ENCODE results near the gene TRIM59.
"Not testable (repeated sequence)": the region's sequence is repeated elsewhere in the genome, so short reads cannot be mapped to it uniquely, and the experiment has no call there.

Gene TRIM59

DNA sequence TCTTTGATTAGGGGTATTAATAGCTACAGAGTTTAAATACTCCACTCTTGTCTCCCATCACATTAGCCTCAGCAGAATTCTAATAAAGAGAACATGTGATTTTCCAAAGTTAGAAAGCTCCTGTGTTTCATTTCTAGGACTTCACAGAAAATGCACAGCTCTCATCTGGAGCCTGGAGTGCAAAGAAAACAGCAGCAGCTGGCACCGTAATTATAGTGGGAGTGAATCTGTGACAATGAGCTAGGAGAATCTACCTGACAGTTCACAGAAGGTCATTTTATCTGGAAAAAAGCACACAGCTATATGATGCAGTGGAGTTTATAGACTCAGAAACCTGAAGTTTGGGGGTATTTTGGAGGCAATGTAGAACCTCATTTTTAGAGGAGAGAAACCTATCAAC, 5.4 kb upstream of the TRIM59 start:
- no peak for ATAC-seq

DNA sequence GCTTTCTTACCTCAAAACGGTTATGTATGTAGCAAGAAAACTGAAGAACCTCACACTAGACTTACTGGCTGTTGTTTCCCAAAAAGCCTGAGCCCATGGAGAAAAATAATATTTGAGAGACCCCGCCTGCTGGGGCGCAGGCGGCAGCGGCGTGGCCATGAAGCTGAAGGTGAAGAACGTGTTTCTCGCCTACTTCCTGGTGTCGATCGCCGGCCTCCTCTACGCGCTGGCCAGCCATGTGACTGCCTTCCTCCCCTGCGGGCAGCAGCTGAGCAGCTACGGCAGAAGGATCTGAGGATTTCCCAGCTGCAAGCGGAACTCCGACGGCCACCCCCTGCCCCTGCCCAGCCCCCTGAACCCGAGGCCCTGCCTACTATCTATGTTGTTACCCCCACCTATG, 2.7 kb upstream of the TRIM59 start:
- ATAC-seq = not testable (repeated sequence)

DNA sequence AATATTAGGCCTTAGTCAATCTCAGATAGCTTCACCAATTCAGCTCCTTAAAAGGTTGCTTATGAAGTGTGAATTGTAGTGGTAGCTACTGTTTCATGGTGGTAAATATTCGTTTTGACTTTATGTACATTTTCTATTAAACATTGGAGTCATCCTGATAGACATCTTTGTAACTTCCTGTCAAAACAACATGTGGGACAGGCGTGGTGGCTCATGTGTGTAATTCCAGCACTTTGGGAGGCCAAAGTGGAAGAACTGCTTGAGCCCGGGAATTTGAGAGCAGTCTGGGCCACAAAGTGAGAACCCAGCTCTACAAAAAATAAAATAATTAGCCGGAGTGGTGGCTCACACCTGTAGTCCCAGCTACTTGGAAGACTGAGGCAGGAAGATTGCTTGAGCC, 2.0 kb upstream of the TRIM59 start:
- no peak for ATAC-seq

DNA sequence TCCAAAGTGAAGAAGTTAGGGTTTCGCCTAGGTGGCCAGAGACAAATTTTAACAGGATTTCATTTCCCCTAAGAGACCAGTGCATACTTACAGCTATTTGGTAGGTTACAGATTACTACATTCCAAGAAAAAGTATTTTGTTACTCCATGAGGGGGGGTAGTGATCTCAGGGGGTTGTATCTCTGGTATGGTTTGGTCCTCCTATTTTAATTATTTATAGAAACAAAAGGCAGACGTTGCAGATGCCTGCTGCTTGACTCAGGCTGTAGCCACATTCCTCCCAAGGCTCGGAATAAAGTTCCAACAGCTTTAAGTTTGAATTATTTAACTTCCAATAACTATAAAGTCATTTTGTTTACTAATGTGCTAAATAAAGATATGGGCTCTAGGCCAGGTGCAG, 1.3 kb upstream of the TRIM59 start:
- ATAC-seq = no peak

DNA sequence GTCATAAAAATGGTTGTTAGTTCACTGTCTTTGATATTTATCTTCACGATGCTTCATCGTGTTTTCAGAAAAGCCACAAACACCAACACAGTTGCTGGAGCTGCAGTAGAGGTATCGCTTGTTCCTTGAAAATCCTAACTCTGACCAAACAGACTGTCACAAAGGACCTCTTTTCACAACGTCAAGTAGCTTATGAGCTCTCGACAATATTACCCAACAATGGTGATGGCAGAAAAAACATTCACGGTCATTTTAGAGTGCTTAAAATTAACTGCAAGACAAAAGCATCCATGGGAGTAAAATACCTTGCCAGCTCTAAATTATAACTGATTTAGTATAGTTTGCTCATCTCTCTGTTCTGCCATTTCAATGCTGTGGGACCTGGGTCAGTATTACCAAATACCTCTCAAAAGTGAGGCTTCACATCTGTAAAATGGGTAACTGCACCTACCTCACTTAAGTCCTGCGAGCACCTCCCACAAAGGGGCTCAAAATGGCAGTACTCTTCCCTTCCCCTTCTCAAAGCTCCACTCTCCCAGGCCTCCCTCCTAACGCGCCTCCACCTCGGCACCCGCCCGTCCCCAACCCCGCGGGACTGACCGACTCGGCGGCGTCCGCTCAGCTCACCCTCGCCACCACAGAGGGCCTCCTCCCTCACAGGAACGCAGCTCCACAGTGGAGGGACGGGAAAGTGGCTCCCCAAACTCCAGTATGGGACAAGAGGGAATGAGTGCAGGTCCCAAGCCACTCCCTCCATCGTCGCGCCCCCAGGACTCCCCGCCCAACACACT, 546 bp downstream of the TRIM59 start:
- ATAC-seq = peak; percentile 31 to 44

DNA sequence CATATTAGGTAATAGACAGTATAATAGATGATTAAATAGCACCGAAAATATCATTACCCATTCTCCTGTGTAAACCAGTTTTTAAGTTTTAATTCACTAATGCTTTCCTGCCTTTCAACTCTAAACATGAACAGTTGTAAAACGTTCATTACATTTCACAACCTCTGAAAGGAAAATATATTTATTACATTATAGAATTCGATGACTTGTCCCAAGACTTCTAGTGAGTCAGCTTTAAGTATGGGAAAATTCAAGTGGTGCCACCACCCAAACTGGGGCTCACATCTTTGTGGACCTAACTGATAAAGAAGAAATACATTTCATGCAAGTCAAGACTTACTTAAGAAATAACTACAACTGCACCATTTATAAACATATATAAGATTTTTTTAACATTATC, 2.0 kb downstream of the TRIM59 start:
- no peak for ATAC-seq

DNA sequence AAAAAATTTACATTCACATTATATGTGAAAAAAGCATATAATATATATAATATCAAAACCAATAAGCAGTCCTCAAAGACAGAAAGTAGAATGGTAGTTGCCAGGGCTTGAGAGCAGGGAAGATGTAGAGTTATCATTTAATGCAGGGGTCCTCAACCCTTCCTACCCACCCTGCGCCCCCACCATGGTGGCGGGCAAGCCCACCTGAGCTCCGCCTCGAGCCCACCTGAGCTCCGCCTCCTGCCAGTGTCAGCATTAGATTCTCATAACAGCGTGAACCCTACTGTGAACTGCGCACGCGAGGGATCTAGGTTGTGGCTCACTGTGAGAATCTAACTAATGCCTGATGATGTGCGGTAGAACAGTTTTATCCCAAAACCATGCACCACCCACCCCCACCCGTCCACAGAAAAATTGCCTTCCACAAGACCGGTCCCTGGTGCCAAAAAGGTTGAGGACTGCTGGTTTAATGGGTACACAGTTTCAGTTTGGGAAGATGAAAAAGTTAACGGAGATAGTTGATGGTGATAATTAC, 3.0 kb downstream of the TRIM59 start:
- ATAC-seq = no peak

DNA sequence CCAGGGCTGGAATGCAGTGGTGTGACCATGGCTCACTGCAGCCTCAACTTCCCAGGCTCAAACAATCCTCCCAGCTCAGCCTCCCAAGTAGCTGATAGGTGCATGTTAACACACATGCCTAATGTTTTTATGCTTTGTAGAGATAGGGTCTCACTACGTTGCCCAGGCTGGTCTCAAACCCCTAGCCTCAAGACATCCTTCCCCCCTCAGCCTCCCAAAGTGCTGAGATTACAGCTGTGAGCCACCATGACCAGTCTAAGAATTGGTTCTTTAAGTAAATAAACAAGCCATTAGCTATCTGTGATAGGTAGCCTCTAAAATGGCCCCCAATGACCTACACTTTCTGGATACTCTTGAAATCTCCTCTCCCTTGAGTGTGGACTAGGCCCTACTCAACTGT, 3.7 kb downstream of the TRIM59 start:
- ATAC-seq = no peak

DNA sequence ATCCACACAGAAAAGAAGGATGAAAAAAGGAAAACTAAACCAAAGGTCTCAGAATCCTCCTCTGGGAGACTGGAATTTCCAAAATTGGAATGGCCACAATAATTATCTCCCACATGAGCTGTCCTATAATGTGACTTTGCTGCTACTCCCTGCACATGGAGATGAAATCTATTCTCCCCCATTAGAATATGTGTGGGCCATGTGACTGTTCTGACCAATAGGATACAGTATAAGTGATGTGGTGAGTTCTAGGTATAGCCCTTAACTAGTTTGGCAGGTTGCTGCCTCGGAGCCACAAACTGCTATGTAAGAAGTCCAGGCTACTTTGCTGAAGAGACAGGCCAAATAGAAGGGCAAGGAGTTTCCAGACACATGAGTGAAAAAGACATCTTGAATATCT, 5.2 kb downstream of the TRIM59 start:
- no peak for ATAC-seq

DNA sequence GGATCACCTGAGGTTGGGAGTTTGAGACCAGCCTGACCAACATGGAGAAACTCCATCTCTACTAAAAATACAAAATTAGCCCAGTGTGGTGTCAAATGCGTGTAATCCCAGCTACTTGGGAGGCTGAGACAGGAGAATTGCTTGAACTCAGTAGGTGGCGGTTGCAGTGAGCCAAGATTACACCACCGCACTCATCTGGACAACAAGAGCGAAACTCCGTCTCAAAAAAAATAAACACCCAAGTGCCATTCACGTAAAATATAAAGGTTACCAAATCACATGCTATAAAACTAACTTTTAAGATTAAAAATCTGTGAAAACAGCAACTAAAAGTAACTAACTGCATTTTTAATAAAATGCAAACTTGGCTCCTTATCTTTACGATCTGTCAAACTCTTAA, 8.9 kb downstream of the TRIM59 start:
- ATAC-seq = no peak

DNA sequence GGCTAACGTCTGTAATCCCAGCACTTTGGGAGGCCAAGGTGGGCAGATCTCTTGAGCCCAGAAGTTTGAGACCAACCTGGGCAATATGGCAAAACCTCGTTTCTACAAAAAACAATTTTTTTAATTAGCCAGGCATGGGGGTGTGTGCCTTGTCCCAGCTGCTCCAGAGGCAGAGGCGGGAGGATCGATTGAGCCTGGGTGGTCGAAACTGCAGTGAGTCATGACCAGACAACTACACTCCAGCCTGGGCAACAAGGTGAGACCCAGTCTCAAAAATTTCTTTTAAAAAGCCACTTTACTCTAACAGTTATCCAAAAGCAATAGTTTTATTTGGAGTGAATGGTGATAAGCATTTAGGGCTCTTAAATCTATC, 12.5 kb downstream of the TRIM59 start:
- ATAC-seq = no peak

DNA sequence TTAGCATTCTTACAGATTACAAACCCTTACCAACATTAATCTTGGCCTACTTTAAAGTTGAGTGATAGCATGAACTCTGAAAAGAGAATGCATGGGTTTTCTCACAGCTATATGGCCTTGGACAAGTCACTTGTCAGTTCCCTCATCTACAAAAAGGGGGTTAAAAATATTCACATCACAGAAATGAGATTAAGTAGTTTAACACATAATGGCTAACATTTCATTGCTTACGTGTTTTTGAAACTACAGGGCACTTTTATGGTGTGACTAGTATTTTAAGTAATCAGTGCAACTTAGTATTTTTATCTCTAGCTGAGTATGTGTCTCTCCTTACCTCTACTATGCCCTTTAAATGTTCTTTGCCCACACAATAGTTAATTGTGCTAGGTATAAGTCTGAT, 13.8 kb downstream of the TRIM59 start:
- no peak for ATAC-seq

DNA sequence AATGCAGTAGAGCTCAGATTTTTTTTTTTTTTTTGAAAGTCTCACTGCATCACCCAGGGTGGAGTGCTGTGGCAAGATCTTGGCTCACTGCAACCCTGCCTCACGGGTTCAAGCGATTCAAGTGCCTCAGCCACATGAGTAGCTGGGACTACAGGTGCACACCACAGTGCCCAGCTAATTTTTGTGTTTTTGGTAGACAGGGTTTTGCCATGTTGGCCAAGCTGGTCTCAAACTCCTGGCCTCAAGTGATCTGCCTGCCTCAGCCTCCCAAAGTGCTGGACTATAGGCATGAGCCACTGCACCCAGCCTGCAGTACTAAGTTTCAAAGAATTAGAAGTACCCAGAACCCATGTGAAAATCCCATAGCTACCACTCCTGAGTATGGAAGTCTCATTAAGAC, 14.5 kb downstream of the TRIM59 start:
- no peak for ATAC-seq

DNA sequence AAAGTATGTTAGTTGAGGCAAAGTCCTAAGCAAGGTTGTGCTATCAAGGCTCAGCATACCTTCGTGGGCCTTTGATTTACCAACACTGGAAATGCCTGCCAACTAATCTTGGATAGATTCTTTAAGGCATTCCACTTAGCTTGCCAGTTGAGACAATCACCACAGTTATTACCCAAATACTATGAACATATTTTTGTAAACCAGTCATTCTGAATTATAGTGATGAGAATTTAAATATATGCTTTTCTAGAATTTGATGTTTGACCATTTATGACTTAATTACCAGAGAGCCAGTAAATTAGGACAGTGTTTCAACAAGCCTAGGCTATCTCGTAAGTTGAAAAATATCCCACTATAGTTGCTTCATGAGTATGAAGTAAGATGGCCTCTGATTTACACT, 15.5 kb downstream of the TRIM59 start:
- ATAC-seq = no peak

DNA sequence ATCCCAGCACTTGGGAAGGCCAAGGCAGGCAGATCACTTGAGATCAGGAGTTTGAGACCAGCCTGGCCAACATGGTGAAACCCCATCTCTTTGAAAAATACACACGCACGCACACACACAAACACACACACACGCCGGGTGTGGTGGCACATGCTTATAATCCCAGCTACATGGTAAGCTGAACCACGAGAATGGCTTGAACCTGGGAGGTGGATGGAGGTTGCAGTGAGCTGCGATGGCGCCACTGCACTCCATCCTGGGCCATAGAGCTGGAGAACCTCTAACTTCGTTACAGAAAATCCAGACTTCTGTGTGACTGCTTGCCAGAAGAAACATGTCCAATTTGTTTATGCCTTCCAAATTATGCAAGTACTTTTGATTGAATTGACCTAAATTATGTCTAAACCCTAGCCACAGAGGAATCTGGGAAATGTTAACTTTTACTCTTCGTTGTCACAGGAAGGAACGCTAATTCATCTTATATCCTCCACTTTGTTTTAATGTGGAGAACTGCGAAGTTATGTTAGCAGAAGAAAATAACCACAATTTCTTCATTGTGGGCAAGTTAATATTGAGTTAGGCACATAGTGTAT, 21.7 kb downstream of the TRIM59 start:
- no peak for ATAC-seq

DNA sequence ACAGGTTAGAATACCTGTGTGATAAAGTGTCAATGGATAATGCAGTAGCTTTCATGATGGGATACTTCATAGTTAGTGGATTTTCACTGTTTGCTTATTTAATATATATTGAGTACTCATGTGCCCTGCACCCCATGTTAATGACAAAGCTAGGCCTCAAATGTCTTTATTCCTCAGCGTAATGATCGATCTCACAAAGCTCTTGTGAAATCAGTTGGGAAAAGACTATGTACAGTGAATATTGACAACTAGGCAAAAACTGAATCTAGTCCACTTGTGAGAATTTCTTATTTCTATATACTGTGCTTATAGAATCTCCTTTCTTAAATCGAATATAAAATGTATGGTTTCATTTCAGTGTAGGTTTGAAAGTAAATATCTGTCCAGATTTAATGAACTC, 32.3 kb downstream of the TRIM59 start:
- ATAC-seq = no peak

DNA sequence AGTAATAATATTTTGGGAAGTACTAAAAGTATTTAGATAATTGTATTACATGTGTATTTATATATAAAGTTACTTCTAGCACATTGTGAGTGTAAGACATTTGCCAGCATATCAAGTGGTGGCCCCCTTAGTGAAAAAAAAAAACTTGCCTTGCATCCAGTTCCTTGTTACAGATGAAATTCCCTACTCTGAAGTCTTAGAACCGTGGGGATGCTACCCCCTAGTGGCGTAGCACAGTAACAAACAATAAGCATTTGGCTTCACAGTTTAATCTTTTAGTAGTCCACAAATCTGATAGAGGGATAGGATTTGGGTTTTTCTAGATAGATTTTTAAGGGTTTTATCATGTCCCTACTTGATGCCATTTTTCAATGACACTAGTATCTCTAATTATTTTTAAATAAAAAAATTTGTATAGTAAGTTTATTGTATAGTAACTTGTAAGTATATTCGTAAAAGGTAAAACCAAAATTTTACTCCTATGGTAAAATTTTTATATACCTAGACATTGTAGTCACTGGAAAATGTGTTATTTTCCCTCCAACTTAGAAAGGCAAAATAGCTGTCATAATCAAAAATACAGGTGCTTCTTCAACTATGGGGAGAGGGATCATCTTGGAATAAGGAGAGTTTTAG, 35.9 kb downstream of the TRIM59 start:
- ATAC-seq = peak in 1 of 2 donors; percentile 63

DNA sequence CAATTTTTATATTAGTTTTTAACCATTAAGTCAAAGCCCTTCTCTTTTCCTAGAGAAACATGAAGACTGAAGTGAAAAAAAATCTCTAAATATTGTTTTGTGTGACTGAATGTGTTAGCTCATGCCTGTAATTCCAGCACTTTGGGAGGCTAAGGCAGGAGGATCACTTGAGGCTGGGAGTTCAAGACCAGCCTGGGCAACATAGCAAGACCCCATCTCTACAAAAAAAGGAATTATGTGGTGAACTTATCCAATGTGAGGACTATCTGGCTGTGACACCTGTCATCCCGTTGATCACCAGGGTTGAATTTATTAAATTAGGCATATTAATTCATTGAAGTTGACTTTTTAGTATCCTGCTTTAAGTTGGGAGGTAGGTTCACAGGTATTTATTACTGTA, 37.1 kb downstream of the TRIM59 start:
- ATAC-seq = no peak

DNA sequence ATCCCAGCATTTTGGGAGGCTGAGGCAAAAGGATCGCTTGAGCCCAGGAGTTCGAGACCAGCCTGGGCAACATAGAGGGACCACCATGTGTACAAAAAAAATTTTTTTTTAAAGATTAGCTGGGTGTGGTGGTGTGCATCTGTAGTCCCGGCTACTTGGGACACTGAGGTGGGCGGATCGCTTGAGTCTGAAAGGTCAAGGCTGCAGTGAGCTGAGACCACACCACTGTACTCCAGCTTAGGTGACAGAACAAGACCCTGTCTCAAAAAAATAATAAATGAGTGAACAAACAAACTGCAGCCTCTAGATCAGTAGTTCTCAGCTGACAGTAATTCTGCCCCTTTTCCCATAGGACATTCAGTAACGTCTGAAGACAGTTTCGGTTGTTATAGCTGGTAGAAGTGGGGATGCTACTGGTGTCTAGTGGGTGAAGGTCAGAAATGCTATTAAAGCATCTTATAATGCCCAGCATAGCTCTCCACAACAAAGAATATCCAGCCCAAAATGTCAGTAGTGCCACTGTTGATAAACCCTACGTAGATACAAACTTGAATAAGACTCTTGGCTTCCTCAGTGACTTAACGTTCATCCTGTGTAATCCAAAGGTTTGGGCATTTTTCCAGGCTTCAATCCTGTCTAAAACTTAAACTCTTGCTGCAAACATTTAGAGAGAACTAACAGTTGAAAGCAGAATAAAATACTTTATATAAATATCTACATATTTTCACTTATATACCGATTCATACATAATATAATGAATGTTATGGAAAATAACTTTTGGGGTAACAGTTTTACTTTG, 39.6 kb downstream of the TRIM59 start:
- ATAC-seq = no peak

DNA sequence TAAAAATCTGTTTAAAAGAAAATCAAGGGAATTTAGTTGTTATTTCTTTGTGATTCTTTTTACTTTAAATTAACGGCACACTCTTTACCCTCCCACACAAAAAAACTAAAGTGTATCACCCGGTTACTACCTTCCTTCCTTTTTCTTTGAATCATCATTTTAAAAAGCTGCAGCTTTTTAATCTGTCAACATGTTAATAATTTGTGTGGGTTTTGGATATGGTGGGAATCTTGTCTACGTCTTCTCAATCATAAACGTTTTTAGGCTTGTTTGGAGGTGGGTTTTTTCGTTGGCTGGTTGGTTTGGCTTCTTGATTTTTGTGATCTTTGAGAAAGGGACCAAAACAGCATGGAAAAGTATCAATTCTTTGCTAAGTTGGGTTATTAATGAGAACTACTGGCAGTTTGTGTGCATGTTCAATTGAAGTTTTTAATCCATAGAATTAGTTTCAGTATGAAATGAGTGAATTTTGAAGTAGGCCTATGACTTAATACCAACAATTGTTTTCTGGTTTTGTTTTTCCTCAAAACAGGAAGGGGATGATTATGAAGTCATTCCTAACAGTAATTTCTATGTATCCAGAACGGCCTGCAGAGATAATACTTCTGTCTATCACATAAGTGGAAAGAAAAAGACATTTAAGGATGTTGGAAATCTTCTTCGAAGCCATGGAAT, 45.7 kb downstream of the TRIM59 start:
- ATAC-seq = no peak

DNA sequence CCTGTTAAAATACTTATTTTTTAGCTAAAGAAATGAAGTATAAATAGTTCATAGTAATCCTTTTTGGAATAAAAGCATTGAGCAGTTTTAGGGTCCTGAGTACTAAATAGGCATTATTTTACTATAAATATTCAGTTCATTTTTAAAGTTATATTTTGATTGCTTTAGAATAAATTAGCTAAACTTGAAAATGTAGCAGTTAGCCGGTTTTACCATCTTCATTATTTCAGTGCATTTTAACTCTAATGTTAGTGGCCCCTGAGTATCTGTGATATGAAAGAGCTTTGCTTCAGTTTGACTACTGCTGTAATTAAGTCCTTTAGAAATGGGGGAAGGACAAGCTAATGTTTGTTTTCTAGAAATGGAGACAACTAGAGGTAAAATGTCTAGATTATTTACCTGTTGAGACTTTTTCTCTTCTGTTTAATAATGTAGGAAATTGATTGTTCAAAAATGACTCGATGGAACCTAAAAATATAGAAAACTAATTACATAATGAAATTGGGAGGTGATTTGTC, 46.5 kb downstream of the TRIM59 start:
- no peak for ATAC-seq

All from activated CD4-positive, CD25-positive, alpha-beta regulatory T cell treated with anti-CD3 and anti-CD28 coated beads, Interleukin-2, amount 50 U/mL, for 24 hours (primary cell).